GM12874 (cell line): ENCODE measurements around the gene TPSB2.

Experiments
- TF ChIP-seq, protein P1 (sequence below): IDR thresholded peaks from 2 replicates; pipeline ENCODE4 v1.5.1; 2011; ENCODE audit warnings: low read depth, mild to moderate bottlenecking, control low read depth, low read length, moderate library complexity; ENCODE audit not compliant: insufficient read depth

TPSB2 gene

DNA sequence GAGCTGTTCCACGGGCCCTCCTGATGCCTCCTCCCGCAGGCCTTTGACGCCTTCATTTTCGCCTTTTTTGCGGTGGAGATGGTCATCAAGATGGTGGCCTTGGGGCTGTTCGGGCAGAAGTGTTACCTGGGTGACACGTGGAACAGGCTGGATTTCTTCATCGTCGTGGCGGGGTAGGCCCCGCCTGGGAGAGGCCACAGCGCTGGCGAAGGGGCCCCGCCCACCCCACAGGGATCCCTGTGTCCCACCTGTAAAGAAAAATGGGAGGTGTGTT lies 34.7 kb downstream of the TPSB2 start:
- TF ChIP-seq, protein P1, sequence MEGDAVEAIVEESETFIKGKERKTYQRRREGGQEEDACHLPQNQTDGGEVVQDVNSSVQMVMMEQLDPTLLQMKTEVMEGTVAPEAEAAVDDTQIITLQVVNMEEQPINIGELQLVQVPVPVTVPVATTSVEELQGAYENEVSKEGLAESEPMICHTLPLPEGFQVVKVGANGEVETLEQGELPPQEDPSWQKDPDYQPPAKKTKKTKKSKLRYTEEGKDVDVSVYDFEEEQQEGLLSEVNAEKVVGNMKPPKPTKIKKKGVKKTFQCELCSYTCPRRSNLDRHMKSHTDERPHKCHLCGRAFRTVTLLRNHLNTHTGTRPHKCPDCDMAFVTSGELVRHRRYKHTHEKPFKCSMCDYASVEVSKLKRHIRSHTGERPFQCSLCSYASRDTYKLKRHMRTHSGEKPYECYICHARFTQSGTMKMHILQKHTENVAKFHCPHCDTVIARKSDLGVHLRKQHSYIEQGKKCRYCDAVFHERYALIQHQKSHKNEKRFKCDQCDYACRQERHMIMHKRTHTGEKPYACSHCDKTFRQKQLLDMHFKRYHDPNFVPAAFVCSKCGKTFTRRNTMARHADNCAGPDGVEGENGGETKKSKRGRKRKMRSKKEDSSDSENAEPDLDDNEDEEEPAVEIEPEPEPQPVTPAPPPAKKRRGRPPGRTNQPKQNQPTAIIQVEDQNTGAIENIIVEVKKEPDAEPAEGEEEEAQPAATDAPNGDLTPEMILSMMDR: no peak

- TF ChIP-seq, protein P1: peak; percentile 14; the same call in 1 of the 2 replicates
These were observed 35.2 kb downstream of the TPSB2 start for GRCh38 chr16:1194665-1195392.

- TF ChIP-seq, protein P1: no peak
These were observed 36.0 kb downstream of the TPSB2 start for GRCh38 chr16:1193825-1194581.

DNA sequence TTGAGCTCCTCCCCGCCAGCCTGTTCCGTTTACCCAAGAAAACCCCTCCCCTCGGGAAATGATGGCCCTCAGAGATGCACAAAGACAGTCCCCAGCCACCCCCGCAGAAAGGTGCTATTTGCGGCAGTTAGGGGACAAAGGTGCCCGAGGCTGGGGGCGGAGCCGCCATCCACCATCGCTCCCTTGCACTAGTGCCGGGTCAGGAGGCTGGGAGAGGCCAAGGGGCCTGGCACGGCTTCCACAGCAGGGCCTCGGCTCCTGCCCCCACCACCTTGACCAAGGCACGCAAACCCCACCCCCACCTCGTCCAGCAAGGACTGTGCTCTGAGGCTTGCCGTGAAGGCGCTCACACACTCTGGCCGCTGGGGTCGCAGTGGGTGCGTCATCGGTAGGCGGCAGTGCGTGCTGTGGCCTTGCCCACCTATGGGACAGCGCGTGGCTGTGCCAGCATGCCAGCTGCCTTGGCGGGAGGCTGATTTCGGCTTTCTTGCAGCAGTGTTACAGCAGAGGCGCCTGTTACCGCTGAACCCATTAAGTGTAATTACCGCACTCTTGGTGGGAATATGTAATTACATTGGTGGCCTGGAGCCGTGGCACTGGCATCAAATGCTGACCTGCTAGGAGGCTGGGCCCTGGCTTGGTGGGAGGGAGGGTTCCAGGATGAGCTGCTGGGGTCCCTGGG lies 36.7 kb downstream of the TPSB2 start:
- TF ChIP-seq, protein P1: no peak

- TF ChIP-seq, protein P1: no peak
These were observed 37.5 kb downstream of the TPSB2 start for GRCh38 chr16:1192384-1193073.

- TF ChIP-seq, protein P1: no peak
These were observed 40.5 kb downstream of the TPSB2 start for GRCh38 chr16:1189455-1189854.
